ENCODE measurements around the gene SLX9. TPM values are rescaled to one million over a fixed set of nuclear protein-coding genes. Genes with fewer than 3 reads are reported as not detected.

Gene SLX9
- total RNA-seq, 4 donors from 2014 or later, result 8.1 to 46.0 (median 16.6) TPM

DNA sequence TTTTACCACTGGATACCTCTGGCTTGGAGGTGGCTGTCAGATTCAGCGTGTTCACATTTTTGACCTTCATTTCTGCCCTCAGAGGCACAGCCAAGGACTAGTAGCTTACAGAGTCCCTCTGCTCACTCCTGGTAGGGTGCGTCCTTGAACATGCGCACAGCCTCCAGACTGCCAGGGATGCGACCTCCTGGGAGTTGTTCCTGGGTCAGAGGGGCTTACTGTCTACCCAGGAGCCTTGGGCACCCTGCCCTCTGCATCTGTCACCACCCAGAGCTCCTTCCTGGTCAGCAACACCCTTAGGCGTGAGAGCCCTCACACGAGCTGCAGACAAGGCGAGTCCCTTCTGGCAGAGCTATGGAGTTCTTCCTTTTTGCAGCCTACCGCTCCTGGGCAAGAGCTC, 1.7 kb downstream of the SLX9 start:
- Histone ChIP-seq H3K27ac (no peak overlapping the region), H3K9me3 (no peaks in the 10 kb centered on the region), H3K36me3 (no peaks in the 10 kb centered on the region), H3K27me3 (no peaks in the 10 kb centered on the region), H3K4me3 (no peak overlapping the region), H3K4me1 (peaks cover 14 to 33% (median 22%) of the 10 kb centered on the region in 4 donors)
- no peak for TF ChIP-seq CTCF (IDR thresholded peaks at IDR 0.05)
- TF ChIP-seq POLR2A (IDR thresholded peaks at IDR 0.05), result no peak
- TF ChIP-seq POLR2AphosphoS5 (IDR thresholded peaks at IDR 0.05), result no peak
- TF ChIP-seq EP300 (IDR thresholded peaks at IDR 0.05; ENCODE audit: low read depth), result no peak
- WGBS, 2 donors (ENCODE audit: low coverage in 1 of 2), result 77% methylated on average over 8 of the region's 8 CpGs; no CpG with 5 or more reads in 1 of the 2 donors
- DNase-seq, result no peak
- intact Hi-C loops (cut with DNase I; ENCODE audit: low total_unique reads), result no loop called here
- in situ Hi-C loops (cut with MboI; ENCODE audit: low pct_ligation_motif_present in 1 of 4, low pct_unique_long_range_greater_than_20kb in 1 of 4, low sequenced_read_pairs in 3 of 4), result loop anchor here in 2 of 4 donors (5.0 to 25.0 kb wide), 2 partner anchors 129 to 196 kb away; partner anchors contain the start of genes SUMO3 (in 1 of the 2) and UBE2G2 (in 1 of the 2)

GRCh38 chr21:44942566-44942965, 2.7 kb downstream of the SLX9 start:
- no peak for TF ChIP-seq POLR2AphosphoS5 (IDR thresholded peaks at IDR 0.05)
- no peak for TF ChIP-seq POLR2A (IDR thresholded peaks at IDR 0.05)
- TF ChIP-seq EP300 (IDR thresholded peaks at IDR 0.05; ENCODE audit: low read depth), result no peak
- no peak for TF ChIP-seq CTCF (IDR thresholded peaks at IDR 0.05)
- H3K4me3 ChIP-seq, result no peak overlapping the region
- no peaks in the 10 kb centered on the region for H3K36me3 ChIP-seq
- in situ Hi-C loops (cut with MboI; ENCODE audit: low pct_ligation_motif_present in 1 of 4, low pct_unique_long_range_greater_than_20kb in 1 of 4, low sequenced_read_pairs in 3 of 4), result loop anchor here in 2 of 4 donors (5.0 to 25.0 kb wide), 2 partner anchors 130 to 195 kb away; partner anchors contain the start of genes SUMO3 (in 1 of the 2) and UBE2G2 (in 1 of the 2)
- intact Hi-C loops (cut with DNase I; ENCODE audit: low total_unique reads), result no loop called here
- H3K27me3 ChIP-seq, result no peaks in the 10 kb centered on the region
- 50 to 65% methylated on average over 2 of the region's 2 CpGs for WGBS, 2 donors (ENCODE audit: low coverage in 1 of 2)
- no peak for DNase-seq
- peaks cover 14 to 33% (median 22%) of the 10 kb centered on the region in 4 donors for H3K4me1 ChIP-seq
- H3K27ac ChIP-seq, result peak overlapping the region in 1 of 4 donors; percentile 25
- H3K9me3 ChIP-seq, result no peaks in the 10 kb centered on the region

DNA sequence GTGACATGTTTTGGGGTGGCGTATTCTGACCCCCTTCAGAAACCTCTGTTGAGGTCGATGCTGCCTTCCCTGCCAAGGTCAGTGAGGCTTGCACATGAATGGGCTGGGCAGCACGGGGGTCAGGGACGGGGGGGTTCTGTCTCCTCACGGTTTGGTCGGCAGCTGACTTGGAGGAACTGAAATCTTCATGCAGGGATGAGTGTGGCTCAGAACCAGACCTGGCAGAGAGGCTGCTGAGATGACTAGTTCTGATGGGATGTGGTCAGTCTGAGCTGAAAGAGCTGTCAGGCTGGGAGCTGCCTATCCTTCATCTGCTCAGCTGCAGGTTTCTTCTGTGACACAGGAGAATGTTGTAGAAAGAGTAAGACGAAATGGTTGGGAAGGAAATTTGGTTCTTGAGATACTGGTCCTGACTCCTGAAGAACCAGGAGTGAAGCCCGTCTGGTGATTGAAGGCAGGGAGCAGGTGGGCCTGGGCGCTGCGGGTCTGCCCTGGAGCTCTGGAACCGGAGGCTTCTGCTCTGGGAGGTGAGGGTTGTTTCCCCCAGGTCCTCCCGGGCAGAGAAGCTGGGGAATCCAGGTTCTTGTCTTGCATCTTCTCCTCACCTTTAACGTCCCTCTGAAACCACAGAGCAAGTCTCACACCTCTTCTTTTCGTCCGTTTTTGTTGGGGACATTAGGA, 3.3 kb downstream of the SLX9 start:
- no peaks in the 10 kb centered on the region for H3K9me3 ChIP-seq
- WGBS, 2 donors (ENCODE audit: low coverage in 1 of 2), result 88 to 92% methylated on average over 2 to 15 of the region's 15 CpGs
- H3K27ac ChIP-seq, result no peak overlapping the region
- in situ Hi-C loops (cut with MboI; ENCODE audit: low pct_ligation_motif_present in 1 of 4, low pct_unique_long_range_greater_than_20kb in 1 of 4, low sequenced_read_pairs in 3 of 4) (loop anchor here in 2 of 4 donors (5.0 to 25.0 kb wide), 2 partner anchors 131 to 194 kb away; partner anchors contain the start of genes SUMO3 (in 1 of the 2) and UBE2G2 (in 1 of the 2)), intact Hi-C loops (cut with DNase I; ENCODE audit: low total_unique reads) (no loop called here)
- TF ChIP-seq POLR2A (IDR thresholded peaks at IDR 0.05), result no peak
- TF ChIP-seq EP300 (IDR thresholded peaks at IDR 0.05; ENCODE audit: low read depth), result no peak
- TF ChIP-seq POLR2AphosphoS5 (IDR thresholded peaks at IDR 0.05), result no peak
- TF ChIP-seq CTCF (IDR thresholded peaks at IDR 0.05), result no peak
- no peaks in the 10 kb centered on the region for H3K36me3 ChIP-seq
- H3K4me3 ChIP-seq, result no peak overlapping the region
- peaks cover 14 to 33% (median 22%) of the 10 kb centered on the region in 4 donors for H3K4me1 ChIP-seq
- DNase-seq, result no peak
- H3K27me3 ChIP-seq, result no peaks in the 10 kb centered on the region

- no peak for TF ChIP-seq CTCF (IDR thresholded peaks at IDR 0.05)
- no peak for TF ChIP-seq EP300 (IDR thresholded peaks at IDR 0.05; ENCODE audit: low read depth)
- no peak for TF ChIP-seq POLR2A (IDR thresholded peaks at IDR 0.05)
- TF ChIP-seq POLR2AphosphoS5 (IDR thresholded peaks at IDR 0.05), result no peak
- Histone ChIP-seq H3K36me3 (no peaks in the 10 kb centered on the region), H3K27ac (no peak overlapping the region), H3K4me3 (no peak overlapping the region), H3K27me3 (no peaks in the 10 kb centered on the region), H3K4me1 (peaks cover 14 to 33% (median 22%) of the 10 kb centered on the region in 4 donors), H3K9me3 (no peaks in the 10 kb centered on the region)
- intact Hi-C loops (cut with DNase I; ENCODE audit: low total_unique reads) (no loop called here), in situ Hi-C loops (cut with MboI; ENCODE audit: low pct_ligation_motif_present in 1 of 4, low pct_unique_long_range_greater_than_20kb in 1 of 4, low sequenced_read_pairs in 3 of 4) (loop anchor here in 2 of 4 donors (5.0 to 25.0 kb wide), 2 partner anchors 132 to 193 kb away; partner anchors contain the start of genes SUMO3 (in 1 of the 2) and UBE2G2 (in 1 of the 2))
- WGBS, 2 donors (ENCODE audit: low coverage in 1 of 2), result 88 to 100% methylated on average over 1 to 24 of the region's 24 CpGs
- no peak for DNase-seq
Measured at GRCh38 chr21:44943686-44944550, 4.1 kb downstream of the SLX9 start.

Data from transverse colon (tissue), 4 donors.